HG03095 (cell line): Measurements from ENCODE around the gene IQCK.
"Not testable (repeated sequence)": the region's sequence is repeated elsewhere in the genome, so short reads cannot be mapped to it uniquely, and the experiment has no call there.

Experiments used
- ATAC-seq: cut with Tn5 transposase; IDR thresholded peaks from one replicate; pipeline ENCODE4 v1.9.1; 2021; ENCODE audit warnings: moderate library complexity; ENCODE audit not compliant: unreplicated experiment

IQCK gene, protein sequence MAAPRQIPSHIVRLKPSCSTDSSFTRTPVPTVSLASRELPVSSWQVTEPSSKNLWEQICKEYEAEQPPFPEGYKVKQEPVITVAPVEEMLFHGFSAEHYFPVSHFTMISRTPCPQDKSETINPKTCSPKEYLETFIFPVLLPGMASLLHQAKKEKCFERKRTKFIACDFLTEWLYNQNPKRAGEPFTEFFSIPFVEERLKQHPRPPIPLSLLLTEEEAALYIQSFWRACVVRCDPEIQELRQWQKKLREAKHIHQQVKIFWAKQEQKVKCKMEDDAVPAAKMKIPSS

DNA sequence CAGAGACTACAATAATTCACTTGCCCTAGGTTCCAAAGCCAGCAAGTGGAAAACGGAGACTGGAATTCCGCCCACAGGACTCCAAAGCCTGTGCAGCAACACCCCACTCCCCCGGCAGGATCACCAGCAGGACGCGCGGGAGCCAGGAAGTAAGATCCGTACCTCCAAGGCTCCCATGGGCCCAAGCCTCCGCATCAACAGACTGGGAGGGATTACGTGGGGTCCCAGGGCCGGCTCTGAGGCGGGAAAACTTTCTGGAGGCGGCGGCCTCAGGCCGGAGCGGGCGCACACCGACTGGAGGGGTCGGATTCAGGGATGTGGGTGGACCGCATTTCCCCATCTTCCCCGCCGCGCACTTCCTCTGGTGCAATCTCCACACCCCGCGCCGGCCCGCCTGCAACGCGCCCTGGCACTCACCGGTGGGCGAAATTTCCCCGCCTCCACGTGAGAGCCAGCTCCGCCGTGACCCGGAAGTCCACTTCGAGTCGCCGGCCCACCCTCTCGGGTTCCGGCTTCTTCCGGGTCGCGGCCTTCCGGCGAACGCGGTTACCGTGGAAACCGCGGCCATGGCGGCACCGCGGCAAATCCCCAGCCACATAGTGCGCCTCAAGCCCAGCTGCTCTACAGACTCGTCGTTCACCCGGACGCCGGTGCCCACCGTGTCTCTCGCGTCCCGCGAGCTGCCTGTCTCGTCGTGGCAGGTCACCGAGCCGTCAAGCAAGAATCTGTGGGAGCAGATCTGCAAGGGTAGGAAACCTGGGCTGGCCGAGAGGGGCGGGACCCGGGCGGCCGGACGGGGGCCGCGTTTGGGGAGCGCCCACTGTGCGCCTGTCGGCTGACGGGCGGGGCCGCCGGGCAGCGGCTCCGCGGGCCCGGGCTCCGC is at the start of gene IQCK, which contains the start of gene KNOP1:
IQCK (plus strand) TSS at position 531 of the 883 bp plus-strand sequence; CDS start at position 567, 36 bp downstream.
KNOP1 (minus strand) TSS at position 487 of the 883 bp plus-strand sequence. CDS start 3,192 bp downstream, outside the sequence.
- peak; percentile 96 for ATAC-seq

GRCh38 chr16:19672378-19672777 is 45.7 kb upstream of the IQCK start:
- ATAC-seq: no peak

DNA sequence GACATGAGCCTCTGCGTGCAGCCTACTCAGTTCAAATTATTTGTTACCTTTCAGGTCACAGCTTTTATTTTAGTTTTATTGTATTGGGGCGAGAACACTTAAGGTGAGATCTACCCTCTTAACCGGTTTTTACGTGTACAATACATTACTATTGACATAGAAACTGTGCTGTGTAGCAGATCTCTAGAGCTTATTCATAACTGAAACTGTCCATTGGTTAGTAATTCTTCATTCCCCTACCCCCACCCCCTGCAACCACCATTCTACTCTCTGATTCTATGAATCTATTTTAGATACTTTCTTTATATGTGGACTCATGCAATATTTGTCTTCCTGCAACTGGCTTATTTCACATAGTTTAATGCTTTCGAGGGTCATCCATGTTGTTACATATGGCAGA is 43.6 kb upstream of the IQCK start:
- ATAC-seq: no peak

GRCh38 chr16:19677402-19677801 is 40.7 kb upstream of the IQCK start:
- ATAC-seq: no peak

DNA sequence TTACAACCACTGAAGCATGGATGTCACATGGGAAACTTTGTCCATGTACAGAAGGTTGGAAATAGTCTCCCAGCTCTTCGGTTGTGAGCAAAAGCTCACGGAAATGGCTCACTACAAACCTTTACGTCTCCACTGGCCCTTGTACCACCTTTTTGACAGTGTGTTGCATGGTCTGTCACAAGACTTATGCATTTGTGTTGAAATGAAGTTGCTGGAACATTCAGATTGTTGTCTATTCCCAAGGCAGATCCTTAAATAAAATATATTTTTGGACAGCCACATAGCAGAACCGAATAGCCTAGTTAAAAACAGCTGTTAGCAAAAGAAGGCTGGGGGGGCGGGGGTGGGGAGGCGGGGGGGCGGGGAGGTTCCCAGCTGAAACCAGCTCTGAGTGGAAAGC is 39.3 kb upstream of the IQCK start:
- no peak for ATAC-seq

GRCh38 chr16:19679281-19679680 is 38.8 kb upstream of the IQCK start:
- ATAC-seq: not testable (repeated sequence)

- ATAC-seq: no peak
Measured at GRCh38 chr16:19680881-19681340, 37.2 kb upstream of the IQCK start.

- no peak for ATAC-seq
Measured at GRCh38 chr16:19681637-19682036, 36.4 kb upstream of the IQCK start.

DNA sequence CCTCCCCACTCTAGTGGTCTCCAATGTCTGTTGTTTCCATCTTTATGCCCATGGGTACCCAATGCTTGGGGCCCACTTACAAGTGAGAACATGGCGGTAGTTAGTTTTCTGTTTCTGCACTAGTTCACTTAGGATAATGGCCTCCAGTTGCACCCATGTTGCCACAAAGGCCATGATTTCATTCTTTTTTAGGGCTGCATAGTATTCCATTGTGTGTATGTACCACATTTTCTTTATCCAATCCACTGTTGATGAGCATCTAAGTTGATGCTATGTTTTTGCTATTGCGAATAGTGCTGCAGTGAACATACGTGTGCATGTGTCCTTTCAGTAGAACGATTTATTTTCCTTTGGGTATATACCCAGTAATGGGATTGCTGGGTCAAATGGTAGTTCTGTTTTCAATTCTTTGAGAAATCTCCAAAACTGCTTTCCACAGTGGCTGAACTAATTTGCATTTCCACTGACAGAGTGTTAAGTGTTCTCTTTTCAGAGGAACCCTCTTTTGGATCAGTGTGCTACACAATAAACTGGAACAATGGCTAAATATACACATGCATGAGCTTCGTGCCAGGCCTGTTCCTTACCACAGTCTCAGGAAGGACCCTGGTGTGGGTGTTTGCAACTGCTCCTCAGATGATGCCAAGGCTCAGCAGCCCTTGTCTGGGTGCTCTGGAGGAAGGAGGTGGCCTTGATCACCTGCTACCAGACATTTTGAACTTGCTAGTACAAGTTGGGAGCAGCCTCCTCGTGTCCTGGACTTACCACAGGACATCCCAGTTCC is 34.4 kb upstream of the IQCK start:
- ATAC-seq: no peak

DNA sequence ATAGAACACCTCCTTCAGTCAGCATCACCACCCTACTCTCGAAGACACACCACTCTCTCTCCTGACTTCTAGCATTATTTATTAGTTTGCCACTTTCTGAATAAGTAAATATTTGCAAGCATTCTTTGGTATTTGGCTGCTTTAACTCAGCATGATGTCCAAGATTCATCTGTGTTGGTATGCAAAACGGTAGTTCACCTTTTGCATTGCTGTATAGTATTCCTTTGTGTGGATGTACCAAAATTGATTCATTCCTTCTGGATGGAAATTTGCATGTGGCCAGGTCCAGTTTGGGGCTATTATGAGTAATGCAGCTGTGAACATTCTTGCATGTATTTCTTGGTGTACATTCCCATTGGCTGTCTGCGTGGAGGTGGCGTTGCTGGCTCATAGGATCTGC is 32.9 kb upstream of the IQCK start:
- no peak for ATAC-seq

- ATAC-seq: no peak
Measured at GRCh38 chr16:19687279-19687678, 30.8 kb upstream of the IQCK start.

DNA sequence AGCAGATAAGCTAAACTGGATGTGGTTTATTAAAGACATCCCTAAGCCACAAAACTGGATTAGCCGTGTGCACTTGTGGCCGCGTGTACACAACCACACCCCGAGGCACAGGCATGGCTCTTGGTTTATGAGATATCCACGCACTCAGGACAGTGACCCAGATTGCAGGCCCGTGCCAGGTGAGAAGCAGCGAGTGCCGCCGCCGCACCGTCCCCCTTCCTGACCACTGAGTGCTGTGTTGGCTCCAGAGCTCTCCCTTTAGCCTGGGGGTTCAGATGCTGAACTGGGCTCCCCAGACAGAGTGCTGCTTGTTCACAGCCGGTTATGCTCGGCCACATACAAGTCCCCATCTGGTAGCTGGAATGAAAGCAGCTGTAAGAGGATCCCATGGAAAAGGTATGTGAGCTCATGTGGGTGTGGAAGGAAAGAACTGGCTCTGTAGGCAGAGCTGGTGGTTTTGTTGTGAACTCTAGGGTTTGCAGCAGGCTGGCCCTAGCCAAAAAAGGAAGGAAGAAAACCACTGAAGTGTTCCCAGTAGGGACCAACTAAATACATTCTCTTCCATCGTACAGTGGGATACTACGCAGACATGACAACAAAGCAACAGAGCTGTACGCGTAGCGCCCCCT is 29.6 kb upstream of the IQCK start:
- ATAC-seq: no peak

DNA sequence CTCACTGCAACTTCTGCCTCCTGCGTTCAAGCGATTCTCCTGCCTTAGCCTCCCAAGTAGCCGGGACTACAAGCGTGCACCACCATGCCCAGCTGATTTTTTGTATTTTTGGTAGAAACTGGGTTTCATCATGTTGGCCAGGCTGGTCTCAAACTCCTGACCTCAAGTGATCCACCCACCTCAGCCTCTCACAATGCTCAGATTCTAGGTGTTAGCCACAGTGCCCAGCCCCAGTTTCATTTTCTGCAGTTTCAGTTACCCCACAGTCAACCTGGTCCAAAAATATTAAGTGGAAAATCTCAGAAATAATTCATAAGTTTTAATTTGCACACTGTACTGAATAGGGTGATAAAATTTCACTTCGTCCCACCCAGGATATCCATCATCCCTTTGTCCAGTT is 28.7 kb upstream of the IQCK start:
- no peak for ATAC-seq

DNA sequence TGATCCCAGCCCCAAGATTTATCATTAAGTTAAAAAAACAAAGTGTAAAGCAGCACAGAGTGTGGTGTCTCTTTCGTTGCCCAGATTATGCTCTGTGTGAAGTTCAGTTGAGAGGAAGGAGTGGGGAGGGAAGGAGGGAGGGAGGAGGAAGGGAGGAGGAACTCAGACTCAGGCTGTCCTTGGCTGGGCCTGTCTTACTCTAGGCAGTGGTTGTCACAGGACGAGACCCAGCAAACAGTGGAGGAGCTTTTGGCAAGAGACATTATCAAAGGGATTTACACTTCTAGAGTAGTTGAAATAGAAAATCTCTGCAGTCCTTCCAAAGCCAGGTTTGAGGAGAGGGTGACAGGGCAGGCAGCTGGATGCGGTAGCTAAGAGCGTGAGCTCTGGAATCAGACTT is 27.9 kb upstream of the IQCK start:
- no peak for ATAC-seq

GRCh38 chr16:19691161-19691711 is 26.8 kb upstream of the IQCK start:
- ATAC-seq: no peak

DNA sequence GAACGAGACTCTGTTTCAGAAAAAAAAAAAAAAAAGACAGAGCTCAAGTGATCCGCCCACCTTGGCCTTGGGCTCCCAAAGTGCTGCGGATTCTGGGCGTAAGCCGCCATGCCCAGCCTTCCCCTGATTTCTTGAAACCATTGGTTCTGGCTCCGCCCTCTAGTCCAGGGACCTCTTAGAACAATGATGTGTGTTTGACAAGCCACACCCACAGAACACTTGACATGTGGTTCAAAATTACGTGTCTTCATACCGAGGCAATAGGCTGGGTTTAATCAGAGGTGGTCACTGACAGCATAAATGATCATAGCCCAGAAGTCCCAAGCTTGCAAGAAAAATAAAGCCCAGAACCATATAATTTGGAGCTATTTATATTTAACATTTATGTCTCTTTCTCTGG is 23.1 kb upstream of the IQCK start:
- ATAC-seq: no peak

GRCh38 chr16:19696328-19696727 is 21.7 kb upstream of the IQCK start:
- ATAC-seq: no peak

DNA sequence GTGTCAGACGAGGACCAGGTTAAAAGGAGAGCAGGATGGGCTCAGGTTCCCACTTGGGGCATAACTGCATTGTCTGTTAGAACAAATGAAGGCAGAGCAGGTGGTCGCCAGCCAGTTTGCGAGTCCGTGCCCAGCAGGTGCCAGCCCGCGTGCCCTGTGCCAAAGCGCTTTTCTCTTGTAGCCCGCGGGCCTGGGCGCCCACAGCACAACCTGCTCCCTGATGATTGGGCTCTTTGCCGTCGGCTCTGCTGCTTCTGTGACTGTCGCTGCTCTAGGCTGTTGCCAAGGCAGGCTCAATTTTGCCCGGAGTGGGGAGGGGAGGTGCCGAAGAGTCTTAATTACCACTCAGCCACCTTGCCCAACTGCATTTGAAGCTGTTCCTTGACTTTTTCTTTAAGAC is 21.1 kb upstream of the IQCK start:
- ATAC-seq: no peak

- ATAC-seq: no peak
Measured at GRCh38 chr16:19697756-19698318, 20.2 kb upstream of the IQCK start.
